Cardiac muscle cell (in vitro differentiated cells and primary cell): ENCODE data around the gene AADAT. TPM values are rescaled to one million over a fixed set of nuclear protein-coding genes. Genes with fewer than 3 reads are reported as not detected.
A peak's percentile ranks its signal among the peaks of the same experiment; 100 is the strongest.

ENCODE experiments used
- DNase-seq, 2 donors: peaks; one replicate each; pipeline versions ENCODE4 v3.0.0 to v3.0.0-alpha.2; 2010 to 2017; ENCODE audit warnings: low read depth in 1 of 2, low spot score in 1 of 2
- H3K27ac ChIP-seq: fragments of 200-600 bp; sonication (generic); 2 replicates; pipeline ENCODE4 v1.5.1; 2016
- H3K27me3 ChIP-seq: fragments of 200-600 bp; sonication (generic); 2 replicates; pipeline ENCODE4 v1.6.0; 2016; ENCODE audit warnings: control low read depth
- H3K36me3 ChIP-seq: fragments of 200-600 bp; sonication (generic); 2 replicates; pipeline ENCODE4 v1.5.1; 2016; ENCODE audit warnings: control low read depth
- H3K4me1 ChIP-seq: fragments of 200-600 bp; sonication (generic); 2 replicates; pipeline ENCODE4 v1.8.1; 2017; ENCODE audit warnings: low read depth, mild to moderate bottlenecking, mixed run types
- H3K4me3 ChIP-seq: fragments of 200-600 bp; sonication (generic); 2 replicates; pipeline ENCODE4 v1.5.1; 2016; ENCODE audit warnings: mild to moderate bottlenecking
- H3K9me3 ChIP-seq: fragments of 200-600 bp; sonication (generic); 2 replicates; pipeline ENCODE4 v1.5.1; 2017; ENCODE audit warnings: low read depth, mild to moderate bottlenecking, control low read depth
- CTCF ChIP-seq: IDR thresholded peaks from 2 replicates; pipeline ENCODE4 v1.5.1; 2012; ENCODE audit warnings: low read depth, mild to moderate bottlenecking, low read length
- polyA plus RNA-seq: library from polyadenylated mRNA; unstranded; fragments of >200 nt; fragmentation: Nextera tagmentation; extraction: Ambion mirVana; gene quantifications from 2 replicates; pipeline ENCODE4 v1.2.1, GENCODE V29; 2016
- total RNA-seq: library from RNA; depleted of rRNA; stranded (reverse); fragments of >200 nt; gene quantifications from 2 replicates; pipeline ENCODE4 v1.2.3, GENCODE V29; 2016

The AADAT gene
- total and polyA plus RNA-seq, 2 experiments from 2014 or later, result 10.2 to 19.6 TPM

- Histone ChIP-seq H3K27me3 (no peaks in the 10 kb centered on the region), H3K27ac (no peak overlapping the region), H3K4me3 (no peak overlapping the region), H3K4me1 (peaks cover 17% of the 10 kb centered on the region), H3K9me3 (no peaks in the 10 kb centered on the region), H3K36me3 (no peaks in the 10 kb centered on the region)
- TF ChIP-seq CTCF, result no peak
- no peak for DNase-seq
These were observed 21.8 kb upstream of the AADAT start for GRCh38 chr4:170111546-170111945.

DNA sequence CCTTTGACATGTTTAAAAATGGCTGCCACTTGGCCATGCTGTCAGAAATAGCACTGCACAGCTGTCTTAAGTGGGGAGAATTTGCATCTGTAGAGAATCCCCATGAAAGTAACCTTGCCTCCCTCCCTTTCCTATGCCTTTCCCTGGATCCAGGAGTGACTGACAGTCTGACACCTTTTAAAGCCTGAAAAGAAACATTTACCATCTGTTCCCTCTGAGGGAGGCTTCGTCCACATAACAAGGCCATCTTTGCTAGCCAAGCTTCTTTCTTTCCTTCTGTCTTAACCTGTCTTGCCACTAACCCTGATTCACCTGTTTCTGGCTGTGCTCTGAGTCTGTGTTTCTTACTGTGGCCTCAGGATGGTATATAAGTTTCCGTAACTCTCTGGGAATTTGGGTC, 21.3 kb upstream of the AADAT start:
- no peaks in the 10 kb centered on the region for H3K36me3 ChIP-seq
- H3K4me1 ChIP-seq, result peaks cover 17% of the 10 kb centered on the region
- no peaks in the 10 kb centered on the region for H3K9me3 ChIP-seq
- no peaks in the 10 kb centered on the region for H3K27me3 ChIP-seq
- H3K4me3 ChIP-seq, result no peak overlapping the region
- TF ChIP-seq CTCF, result no peak
- no peak overlapping the region for H3K27ac ChIP-seq
- DNase-seq, result no peak

GRCh38 chr4:170110285-170110672, 20.5 kb upstream of the AADAT start:
- Histone ChIP-seq H3K27ac (no peak overlapping the region), H3K9me3 (no peaks in the 10 kb centered on the region)
- no peak for DNase-seq

DNA sequence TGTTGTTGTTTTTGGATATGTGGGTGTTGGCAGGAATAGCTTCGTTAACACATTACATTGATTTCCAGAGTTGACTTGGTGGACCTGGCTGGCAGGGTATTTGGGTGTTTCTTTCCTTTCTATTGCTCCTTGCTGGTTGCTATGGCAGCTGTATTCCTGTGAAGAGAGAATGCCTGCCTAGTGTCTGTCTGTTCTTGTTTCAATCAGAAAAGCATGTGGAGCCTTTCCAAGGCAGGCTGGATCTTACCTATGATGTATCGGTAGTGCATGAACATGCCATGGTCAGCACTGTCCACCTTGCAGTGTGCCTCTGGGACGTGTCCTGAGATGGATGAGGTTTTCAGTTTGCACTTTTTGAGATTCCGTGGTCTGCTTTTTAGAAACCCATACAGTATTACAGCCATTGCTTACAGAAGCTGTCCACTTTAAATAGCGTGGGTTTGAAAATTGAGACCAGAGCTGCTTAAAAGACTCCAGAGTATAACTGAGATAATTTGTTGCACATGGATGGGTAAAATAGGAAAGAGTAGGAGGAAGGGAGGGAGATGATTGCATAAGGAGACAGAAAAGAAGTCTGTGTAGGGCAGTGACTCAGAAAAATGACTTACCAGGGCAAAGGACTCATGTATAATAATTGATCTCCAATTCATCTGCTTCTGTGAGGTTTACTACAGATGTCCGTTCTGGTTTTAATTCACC, 20.0 kb upstream of the AADAT start:
- Histone ChIP-seq H3K4me1 (peaks cover 17% of the 10 kb centered on the region), H3K4me3 (no peak overlapping the region), H3K9me3 (no peaks in the 10 kb centered on the region), H3K27ac (no peak overlapping the region), H3K27me3 (no peaks in the 10 kb centered on the region), H3K36me3 (no peaks in the 10 kb centered on the region)
- TF ChIP-seq CTCF, result no peak
- peak in 1 of 2 donors; percentile 10 for DNase-seq

More at GRCh38 chr4:170110285-170110672, 20.5 kb upstream of the AADAT start:
- Histone ChIP-seq H3K4me3 (no peak overlapping the region), H3K27me3 (no peaks in the 10 kb centered on the region), H3K4me1 (peaks cover 17% of the 10 kb centered on the region), H3K36me3 (no peaks in the 10 kb centered on the region)
- no peak for TF ChIP-seq CTCF

- Histone ChIP-seq H3K27me3 (no peaks in the 10 kb centered on the region), H3K4me1 (peaks cover 13% of the 10 kb centered on the region), H3K27ac (no peak overlapping the region), H3K9me3 (no peaks in the 10 kb centered on the region), H3K36me3 (no peaks in the 10 kb centered on the region), H3K4me3 (no peak overlapping the region)
- TF ChIP-seq CTCF, result no peak
- DNase-seq, result no peak
These were observed 17.1 kb upstream of the AADAT start for GRCh38 chr4:170106900-170107299.
